Caco-2 (cell line): ENCODE measurements around the gene VPS9D1. TPM values are rescaled to one million over a fixed set of nuclear protein-coding genes. Genes with fewer than 3 reads are reported as not detected.

Source experiments
- BruUV-seq: library from RNA; stranded (reverse); fragments of 400-500 nt; replicated peaks from 2 replicates; lab custom pipeline; 2021; lab: Mats Ljungman, UMichigan
- CTCF ChIA-PET: fragments of 300-600 bp; sonication (Branson Sonifier 250); formaldehyde crosslinking; loops from one replicate; lab custom pipeline; 2022; ENCODE audit warnings: antibody characterized with exemption; lab: Charles Lee
- POLR2A ChIA-PET: fragments of 300-600 bp; sonication (Branson Sonifier 250); formaldehyde crosslinking; loops from one replicate; lab custom pipeline; 2022; ENCODE audit warnings: antibody characterized with exemption; lab: Charles Lee
- DNase-seq, 2 experiments: peaks; one replicate each; pipeline versions ENCODE4 v3.0.0 to v3.0.0-alpha.2; 2020 to 2022
- H3K27me3 ChIP-seq: replicated peaks from 2 replicates; pipeline ENCODE4 v1.6.0; 2011; ENCODE audit warnings: low read length; ENCODE audit not compliant: control insufficient read depth, insufficient read depth
- H3K36me3 ChIP-seq: 2 replicates; pipeline ENCODE4 v1.5.1; 2011; ENCODE audit warnings: low read length; ENCODE audit not compliant: control insufficient read depth, insufficient read depth
- H3K4me1 ChIP-seq: fragments of 250-450 bp; sonication (Bioruptor Pico); 2 replicates; pipeline ENCODE4 v1.5.1; 2020; ENCODE audit warnings: mild to moderate bottlenecking
- H3K4me3 ChIP-seq: 2 replicates; pipeline ENCODE4 v1.5.1; 2011; ENCODE audit warnings: low read depth, mild to moderate bottlenecking, control low read depth, low read length
- H3K9me3 ChIP-seq: fragments of 250-450 bp; sonication (Bioruptor Pico); 2 replicates; pipeline ENCODE4 v1.5.1; 2020; ENCODE audit warnings: mild to moderate bottlenecking, moderate library complexity
- H3K27ac Mint-ChIP-seq: one replicate; pipeline ENCODE4 v1.8.0; 2022; ENCODE audit warnings: mixed read lengths; ENCODE audit not compliant: unreplicated experiment
- H3K27me3 Mint-ChIP-seq: one replicate; pipeline ENCODE4 v1.8.0; 2022; ENCODE audit warnings: mixed read lengths; ENCODE audit not compliant: insufficient read depth, unreplicated experiment
- H3K36me3 Mint-ChIP-seq: one replicate; pipeline ENCODE4 v1.8.0; 2022; ENCODE audit warnings: mild to moderate bottlenecking, mixed read lengths; ENCODE audit not compliant: insufficient read depth, unreplicated experiment
- H3K4me1 Mint-ChIP-seq: one replicate; pipeline ENCODE4 v1.8.0; 2022; ENCODE audit warnings: low read depth, mixed read lengths; ENCODE audit not compliant: unreplicated experiment
- H3K4me3 Mint-ChIP-seq: one replicate; pipeline ENCODE4 v1.8.0; 2022; ENCODE audit warnings: mild to moderate bottlenecking, moderate library complexity, mixed read lengths; ENCODE audit not compliant: unreplicated experiment
- H3K9me3 Mint-ChIP-seq: one replicate; pipeline ENCODE4 v1.8.0; 2022; ENCODE audit warnings: mixed read lengths; ENCODE audit not compliant: unreplicated experiment
- intact Hi-C: fragments of 100-400 bp; cut with micrococcal nuclease; formaldehyde crosslinking; loops from one replicate; pipeline ENCODE4 v1.10.0; 2022; ENCODE audit not compliant: unreplicated experiment
- total RNA-seq: library from RNA; stranded (reverse); gene quantifications from 2 replicates; pipeline ENCODE4 v1.2.3, GENCODE V29; 2022
- TF ChIP-seq, protein P1 (sequence below), 2 experiments: fragments of 200-600 bp in 1 of 2; IDR thresholded peaks; 1 replicate in 1 of 2; 2 replicates in 1 of 2; pipeline versions ENCODE4 v1.5.1 to v1.8.0; 2011 to 2022; ENCODE audit warnings: antibody characterized with exemption in 1 of 2, control low read depth in 1 of 2, inconsistent platforms in 1 of 2, low read depth in 1 of 2, low read length in 1 of 2, mild to moderate bottlenecking in 1 of 2, moderate library complexity in 1 of 2; ENCODE audit not compliant: insufficient read depth in 1 of 2, severe bottlenecking in 1 of 2, unreplicated experiment in 1 of 2

VPS9D1 gene
- total RNA-seq, 1 experiment from 2014 or later, result 6.3 TPM

DNA sequence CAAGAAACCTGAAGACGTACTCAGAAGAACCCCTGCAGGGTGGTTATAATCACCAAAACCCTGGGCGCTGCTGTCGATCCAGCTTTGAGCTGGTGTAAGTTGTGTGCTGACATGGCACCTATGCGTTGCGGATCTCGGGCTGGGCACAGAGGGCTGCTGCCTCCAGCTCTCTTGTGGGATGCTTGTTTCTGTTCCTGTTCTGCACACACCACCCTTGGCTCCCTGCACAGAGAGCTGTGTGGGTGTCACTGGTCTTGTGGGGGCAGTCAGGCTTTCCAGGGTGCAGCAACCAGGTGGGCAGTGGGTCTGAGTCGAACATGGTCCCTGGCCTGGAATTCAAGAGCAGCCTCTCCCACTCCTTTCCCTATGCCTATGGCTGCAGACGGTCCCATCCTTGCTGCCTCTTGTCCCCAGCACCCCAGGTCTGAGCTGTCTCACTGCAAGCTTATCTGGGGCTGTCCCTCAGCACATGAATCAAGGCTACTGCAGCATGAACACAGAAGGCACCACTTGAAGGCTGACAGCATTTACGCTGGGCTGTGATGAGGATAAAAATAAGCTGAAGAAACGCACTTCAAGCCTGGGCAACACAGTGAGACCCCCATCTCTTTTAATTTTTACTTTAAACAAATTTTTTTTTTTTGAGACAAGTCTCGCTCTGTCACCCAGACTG, 20.8 kb upstream of the VPS9D1 start:
- no peaks in the 10 kb centered on the region for H3K9me3 ChIP-seq
- POLR2A ChIA-PET, result no interaction called here
- TF ChIP-seq, protein P1, sequence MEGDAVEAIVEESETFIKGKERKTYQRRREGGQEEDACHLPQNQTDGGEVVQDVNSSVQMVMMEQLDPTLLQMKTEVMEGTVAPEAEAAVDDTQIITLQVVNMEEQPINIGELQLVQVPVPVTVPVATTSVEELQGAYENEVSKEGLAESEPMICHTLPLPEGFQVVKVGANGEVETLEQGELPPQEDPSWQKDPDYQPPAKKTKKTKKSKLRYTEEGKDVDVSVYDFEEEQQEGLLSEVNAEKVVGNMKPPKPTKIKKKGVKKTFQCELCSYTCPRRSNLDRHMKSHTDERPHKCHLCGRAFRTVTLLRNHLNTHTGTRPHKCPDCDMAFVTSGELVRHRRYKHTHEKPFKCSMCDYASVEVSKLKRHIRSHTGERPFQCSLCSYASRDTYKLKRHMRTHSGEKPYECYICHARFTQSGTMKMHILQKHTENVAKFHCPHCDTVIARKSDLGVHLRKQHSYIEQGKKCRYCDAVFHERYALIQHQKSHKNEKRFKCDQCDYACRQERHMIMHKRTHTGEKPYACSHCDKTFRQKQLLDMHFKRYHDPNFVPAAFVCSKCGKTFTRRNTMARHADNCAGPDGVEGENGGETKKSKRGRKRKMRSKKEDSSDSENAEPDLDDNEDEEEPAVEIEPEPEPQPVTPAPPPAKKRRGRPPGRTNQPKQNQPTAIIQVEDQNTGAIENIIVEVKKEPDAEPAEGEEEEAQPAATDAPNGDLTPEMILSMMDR (IDR thresholded peaks at IDR 0.05; ENCODE audit: insufficient read depth in 1 of 2, low read depth in 1 of 2, low read length in 1 of 2, severe bottlenecking in 1 of 2, unreplicated experiment in 1 of 2), result no peak
- BruUV-seq, result no TSS peak
- CTCF ChIA-PET, result interaction anchor here (0.5 kb wide), 1 partner anchor 119 kb away, joined by 3 read pairs; no protein-coding TSS in a partner anchor
- no peaks in the 10 kb centered on the region for H3K4me1 ChIP-seq
- Mint-ChIP-seq H3K27ac (no peak overlapping the region), H3K4me3 (no peak overlapping the region), H3K4me1 (no peaks in the 10 kb centered on the region), H3K9me3 (no peaks in the 10 kb centered on the region), H3K36me3 (peaks cover 91% of the 10 kb centered on the region), H3K27me3 (no peaks in the 10 kb centered on the region)
- intact Hi-C loops, result no loop called here
- H3K4me3 ChIP-seq, result no peak overlapping the region
- no peaks in the 10 kb centered on the region for H3K27me3 ChIP-seq
- H3K36me3 ChIP-seq, result peaks cover 12% of the 10 kb centered on the region
- no peak for DNase-seq

DNA sequence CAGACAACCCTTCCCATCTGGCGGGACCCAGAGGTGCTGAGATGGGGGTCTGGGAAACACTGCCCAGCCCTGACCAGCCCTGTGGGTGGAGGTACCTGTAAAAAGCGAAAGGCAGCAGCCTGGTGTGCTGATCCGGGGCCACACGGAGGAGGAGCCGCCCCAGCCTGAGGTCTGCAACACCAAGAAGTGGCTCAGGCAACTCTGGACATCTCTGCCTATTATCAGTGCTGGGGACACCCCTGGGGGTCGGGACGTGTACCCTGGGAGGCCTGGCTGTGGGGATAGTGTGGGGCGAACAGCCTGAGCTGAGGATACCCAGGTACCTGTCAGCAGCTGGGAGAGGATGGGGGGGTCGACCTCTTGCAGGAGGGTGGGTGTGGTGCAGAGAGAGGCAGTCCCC, 18.7 kb upstream of the VPS9D1 start:
- peaks cover 100% of the 10 kb centered on the region for H3K36me3 Mint-ChIP-seq
- H3K4me1 Mint-ChIP-seq, result no peaks in the 10 kb centered on the region
- DNase-seq, result no peak
- intact Hi-C loops, result no loop called here
- Histone ChIP-seq H3K27me3 (no peaks in the 10 kb centered on the region), H3K4me3 (no peak overlapping the region), H3K9me3 (no peaks in the 10 kb centered on the region), H3K4me1 (no peaks in the 10 kb centered on the region), H3K36me3 (peaks cover 12% of the 10 kb centered on the region)
- no TSS peak for BruUV-seq
- TF ChIP-seq, protein P1 (IDR thresholded peaks at IDR 0.05; ENCODE audit: insufficient read depth in 1 of 2, low read depth in 1 of 2, low read length in 1 of 2, severe bottlenecking in 1 of 2, unreplicated experiment in 1 of 2), result no peak
- no peaks in the 10 kb centered on the region for H3K9me3 Mint-ChIP-seq
- POLR2A ChIA-PET, result no interaction called here
- H3K27ac Mint-ChIP-seq, result peak overlapping the region; percentile 19
- CTCF ChIA-PET, result interaction anchor here (0.6 to 1.0 kb wide), 2 partner anchors 39 to 186 kb away, joined by 3 read pairs; no protein-coding TSS in a partner anchor
- H3K4me3 Mint-ChIP-seq, result no peak overlapping the region
- H3K27me3 Mint-ChIP-seq, result no peaks in the 10 kb centered on the region

DNA sequence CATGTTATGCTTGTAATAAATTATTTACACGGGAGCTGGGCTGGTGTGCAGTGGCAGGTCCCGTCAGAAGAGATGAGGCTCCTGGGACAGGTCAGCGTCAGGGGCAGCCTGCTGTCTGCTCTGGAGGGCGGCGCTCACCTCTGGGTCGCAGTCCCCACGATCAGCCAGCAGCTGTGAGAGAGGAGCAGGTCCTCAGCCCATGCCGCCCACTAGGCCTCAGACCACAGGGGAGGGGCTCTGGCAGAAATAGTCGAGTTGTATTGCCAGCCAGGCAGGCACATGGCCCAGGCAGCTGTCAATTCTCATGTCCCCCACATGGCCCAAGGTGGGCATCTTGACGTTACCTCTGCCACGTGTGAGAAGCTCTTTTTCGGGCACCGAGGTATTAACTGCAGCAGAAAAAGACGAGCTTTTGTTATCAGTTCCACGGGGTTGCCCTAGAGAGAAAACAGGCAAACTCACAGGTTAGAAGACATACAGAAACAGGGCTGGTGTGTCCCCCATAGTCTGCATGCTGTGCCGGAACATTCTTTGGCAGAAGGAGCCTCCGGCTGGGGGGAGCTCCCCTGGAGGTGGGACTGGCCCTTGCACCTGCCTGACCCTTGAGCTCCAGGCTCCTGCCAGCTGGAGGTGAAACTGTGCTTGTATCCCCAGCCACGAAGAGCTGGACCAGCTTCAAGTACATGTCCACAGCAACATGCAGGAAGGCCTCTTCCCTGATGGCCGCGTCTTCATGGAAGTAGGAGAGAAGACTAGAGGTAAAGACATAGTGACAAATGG, 18.0 kb upstream of the VPS9D1 start:
- Mint-ChIP-seq H3K4me3 (no peak overlapping the region), H3K27ac (peak overlapping the region; percentile 19), H3K27me3 (no peaks in the 10 kb centered on the region), H3K9me3 (no peaks in the 10 kb centered on the region), H3K4me1 (no peaks in the 10 kb centered on the region), H3K36me3 (peaks cover 100% of the 10 kb centered on the region)
- Histone ChIP-seq H3K4me1 (no peaks in the 10 kb centered on the region), H3K36me3 (peaks cover 12% of the 10 kb centered on the region), H3K9me3 (no peaks in the 10 kb centered on the region), H3K4me3 (no peak overlapping the region), H3K27me3 (no peaks in the 10 kb centered on the region)
- DNase-seq, result no peak
- CTCF ChIA-PET, result interaction anchor here (0.5 to 1.0 kb wide), 4 partner anchors 37 to 187 kb away, joined by 3 to 8 read pairs (median 4); partner anchors contain the start of gene SPATA2L
- TSS peak; percentile 17 for BruUV-seq
- intact Hi-C loops, result no loop called here
- TF ChIP-seq, protein P1 (IDR thresholded peaks at IDR 0.05; ENCODE audit: insufficient read depth in 1 of 2, low read depth in 1 of 2, low read length in 1 of 2, severe bottlenecking in 1 of 2, unreplicated experiment in 1 of 2), result no peak
- POLR2A ChIA-PET, result no interaction called here
